ENCODE data around the gene KRTCAP2.

DNA sequence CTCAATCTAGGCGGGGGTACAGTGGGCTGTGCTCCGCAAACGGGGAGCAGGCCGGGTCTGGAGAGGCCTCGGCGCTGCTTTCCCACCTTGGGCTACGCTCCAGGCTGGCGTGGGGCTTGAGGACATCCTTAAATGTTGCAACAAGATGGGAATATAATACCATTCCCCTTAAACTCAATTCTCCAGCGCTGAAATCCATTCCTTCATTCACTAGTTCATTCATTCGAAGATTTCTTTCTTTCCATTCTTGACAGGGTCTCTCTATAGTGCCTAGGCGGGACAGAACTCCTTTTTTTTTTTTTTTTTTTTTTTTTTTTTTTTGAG lies 32.5 kb downstream of the KRTCAP2 start:
- TF ChIP-seq, protein P1, sequence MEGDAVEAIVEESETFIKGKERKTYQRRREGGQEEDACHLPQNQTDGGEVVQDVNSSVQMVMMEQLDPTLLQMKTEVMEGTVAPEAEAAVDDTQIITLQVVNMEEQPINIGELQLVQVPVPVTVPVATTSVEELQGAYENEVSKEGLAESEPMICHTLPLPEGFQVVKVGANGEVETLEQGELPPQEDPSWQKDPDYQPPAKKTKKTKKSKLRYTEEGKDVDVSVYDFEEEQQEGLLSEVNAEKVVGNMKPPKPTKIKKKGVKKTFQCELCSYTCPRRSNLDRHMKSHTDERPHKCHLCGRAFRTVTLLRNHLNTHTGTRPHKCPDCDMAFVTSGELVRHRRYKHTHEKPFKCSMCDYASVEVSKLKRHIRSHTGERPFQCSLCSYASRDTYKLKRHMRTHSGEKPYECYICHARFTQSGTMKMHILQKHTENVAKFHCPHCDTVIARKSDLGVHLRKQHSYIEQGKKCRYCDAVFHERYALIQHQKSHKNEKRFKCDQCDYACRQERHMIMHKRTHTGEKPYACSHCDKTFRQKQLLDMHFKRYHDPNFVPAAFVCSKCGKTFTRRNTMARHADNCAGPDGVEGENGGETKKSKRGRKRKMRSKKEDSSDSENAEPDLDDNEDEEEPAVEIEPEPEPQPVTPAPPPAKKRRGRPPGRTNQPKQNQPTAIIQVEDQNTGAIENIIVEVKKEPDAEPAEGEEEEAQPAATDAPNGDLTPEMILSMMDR (IDR thresholded peaks at IDR 0.05; ENCODE audit: insufficient read depth, low read length): no peak
- no peak for TF ChIP-seq POLR2AphosphoS5 (IDR thresholded peaks at IDR 0.05; ENCODE audit: low read depth)
- TF ChIP-seq SPI1 (IDR thresholded peaks at IDR 0.05; ENCODE audit: borderline replicate concordance, low read depth): no peak

All from HL-60 (cell line).